Tongue (tissue), 2 donors: Measurements from ENCODE around the gene XPNPEP1. TPM values are rescaled to one million over a fixed set of nuclear protein-coding genes. Genes with fewer than 3 reads are reported as not detected.

Experiments
- DNase-seq: peaks from one replicate; pipeline ENCODE4 v3.0.0-alpha.2; 2015
- total RNA-seq: library from RNA; depleted of rRNA; stranded (reverse); fragments of >200 nt; gene quantifications from one replicate; pipeline ENCODE4 v1.2.3, GENCODE V29; 2014

XPNPEP1 gene
- total RNA-seq, 1 donor from 2014 or later = 68.7 TPM

- no peak for DNase-seq
These were observed 59.5 kb downstream of the XPNPEP1 start for GRCh38 chr10:109863775-109864174.

GRCh38 chr10:109862738-109863137 is 60.6 kb downstream of the XPNPEP1 start:
- DNase-seq = no peak

- no peak for DNase-seq
These were observed 61.3 kb downstream of the XPNPEP1 start for GRCh38 chr10:109862041-109862440.

DNA sequence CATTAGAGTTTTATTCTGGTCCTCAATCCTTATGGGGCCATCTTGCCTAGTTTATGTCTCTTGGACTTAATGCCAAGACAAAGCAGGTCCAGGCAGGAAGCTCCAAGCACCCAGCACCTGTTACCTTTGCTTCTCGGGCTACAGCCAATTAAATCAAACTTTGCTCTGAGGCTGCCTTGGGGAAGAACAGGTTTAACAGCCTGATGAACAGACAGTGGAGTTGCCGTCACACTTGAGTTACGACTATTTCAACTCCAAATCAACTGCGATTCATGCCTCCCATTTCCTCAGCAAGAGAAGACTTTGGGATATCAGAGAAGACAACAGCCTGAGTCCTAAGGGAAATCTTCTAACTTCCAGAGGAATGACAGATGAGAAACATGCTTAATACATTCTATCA is 62.2 kb downstream of the XPNPEP1 start:
- peak; percentile 34 for DNase-seq

DNA sequence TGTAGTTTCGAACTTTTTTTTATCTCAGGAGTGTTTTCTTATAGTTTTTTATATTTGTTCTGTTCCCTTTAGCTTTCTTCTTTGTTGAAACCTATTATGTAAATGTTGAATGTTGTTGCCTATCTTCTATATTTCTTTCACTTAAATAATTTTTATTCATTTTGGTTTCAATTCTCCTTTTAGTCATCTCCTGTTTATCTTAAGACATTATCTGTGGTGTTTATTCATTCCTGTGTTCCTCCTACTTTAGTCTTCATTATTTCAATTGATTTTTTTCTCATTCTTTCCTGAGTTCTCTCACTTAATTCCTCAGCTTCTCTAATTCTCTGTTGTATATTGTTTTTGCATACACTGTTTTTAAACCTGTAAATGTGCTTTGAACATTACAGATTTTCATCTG is 64.1 kb downstream of the XPNPEP1 start:
- no peak for DNase-seq

DNA sequence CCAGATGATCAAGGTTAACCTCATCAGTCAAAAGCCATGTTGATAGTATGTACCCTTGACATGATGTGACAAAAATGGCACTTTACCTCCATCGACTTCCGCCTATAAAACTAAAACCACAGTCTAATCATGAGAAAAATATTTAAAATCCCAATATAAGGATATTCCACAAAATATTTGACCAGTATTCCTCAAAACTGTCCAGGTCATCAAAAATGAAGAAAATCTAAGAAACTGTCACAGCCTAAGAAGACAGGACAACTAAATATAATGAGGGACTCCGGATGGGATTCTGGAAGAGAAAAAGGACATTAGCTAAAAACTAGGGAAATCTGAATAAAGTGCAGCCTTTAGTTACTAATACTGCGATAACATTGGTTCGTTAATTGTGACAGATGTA is 67.6 kb downstream of the XPNPEP1 start:
- DNase-seq = no peak

GRCh38 chr10:109853921-109854320 is 69.4 kb downstream of the XPNPEP1 start:
- DNase-seq = no peak

- peak; percentile 91 for DNase-seq
These were observed 70.8 kb downstream of the XPNPEP1 start for GRCh38 chr10:109852475-109853037.

DNA sequence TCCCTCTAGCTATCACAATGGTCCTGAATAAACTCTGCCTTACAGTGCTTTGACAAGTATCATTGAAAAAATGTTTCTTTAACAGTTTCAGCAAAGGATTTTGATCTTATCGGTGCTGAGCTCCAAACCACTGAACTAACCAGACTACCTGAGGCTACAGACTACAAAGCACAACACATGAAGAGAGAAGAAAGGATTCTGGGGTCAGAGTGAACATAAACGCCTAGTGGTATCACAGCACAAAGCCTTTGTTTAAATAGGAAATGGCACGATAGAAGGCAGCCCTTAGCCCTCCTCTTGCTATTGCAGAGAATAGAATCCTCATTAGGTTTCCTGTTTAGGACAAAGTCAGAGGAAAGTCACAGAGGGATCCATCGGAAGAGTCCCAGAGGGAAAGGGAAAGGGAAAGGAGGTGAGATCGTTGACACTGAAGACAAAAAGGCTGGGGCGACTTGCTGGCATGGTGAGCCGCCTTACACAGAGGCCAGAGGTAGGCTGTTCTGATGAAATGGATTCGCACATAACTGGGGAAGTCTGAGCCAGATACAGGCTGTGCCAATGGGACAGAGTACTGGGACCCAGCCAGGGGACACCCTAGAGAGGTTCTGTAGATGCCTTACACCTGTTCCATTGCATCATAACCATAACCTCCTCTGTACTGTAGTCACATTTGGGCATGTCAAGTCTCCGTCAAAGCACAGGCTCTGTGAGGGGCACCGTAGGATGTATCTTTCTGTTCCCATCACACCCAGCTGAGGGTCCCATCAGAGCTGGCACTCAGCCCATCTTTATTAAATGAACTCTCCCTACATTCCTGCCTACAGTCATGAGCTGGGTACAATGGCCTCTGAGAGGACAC is 71.5 kb downstream of the XPNPEP1 start:
- no peak for DNase-seq

GRCh38 chr10:109846832-109847231 is 76.5 kb downstream of the XPNPEP1 start:
- DNase-seq = no peak

GRCh38 chr10:109845308-109845707 is 78.0 kb downstream of the XPNPEP1 start:
- DNase-seq = no peak

DNA sequence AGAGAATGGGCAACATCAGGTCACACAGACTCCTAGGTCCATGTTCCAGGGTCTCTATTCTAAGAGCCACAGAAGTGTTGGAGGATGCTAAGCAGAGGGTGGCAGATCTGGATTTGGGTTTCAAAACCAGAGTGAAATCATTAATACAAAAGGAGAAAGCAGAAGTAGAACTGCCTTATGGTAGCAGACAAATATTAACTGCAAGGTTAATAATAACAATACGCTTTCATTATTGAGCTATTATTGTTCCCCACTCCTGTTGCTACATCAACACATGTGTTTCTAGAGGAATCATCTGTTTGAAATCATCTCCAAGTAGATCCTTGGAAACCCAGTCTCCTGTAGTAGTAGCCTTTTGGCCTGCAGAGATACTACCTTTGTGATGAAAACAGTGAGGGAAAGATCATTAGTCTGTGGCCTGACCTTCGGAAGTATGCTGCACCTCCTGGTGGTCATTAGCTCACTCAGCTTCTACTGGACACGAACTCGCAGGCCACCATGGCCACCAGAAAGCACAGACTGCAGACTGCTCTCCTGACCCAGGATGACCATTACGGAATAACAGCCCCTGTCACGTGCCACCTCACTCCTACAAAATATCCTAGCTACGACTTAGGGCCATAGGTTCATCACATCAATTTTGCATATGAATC is 84.6 kb downstream of the XPNPEP1 start:
- no peak for DNase-seq

DNA sequence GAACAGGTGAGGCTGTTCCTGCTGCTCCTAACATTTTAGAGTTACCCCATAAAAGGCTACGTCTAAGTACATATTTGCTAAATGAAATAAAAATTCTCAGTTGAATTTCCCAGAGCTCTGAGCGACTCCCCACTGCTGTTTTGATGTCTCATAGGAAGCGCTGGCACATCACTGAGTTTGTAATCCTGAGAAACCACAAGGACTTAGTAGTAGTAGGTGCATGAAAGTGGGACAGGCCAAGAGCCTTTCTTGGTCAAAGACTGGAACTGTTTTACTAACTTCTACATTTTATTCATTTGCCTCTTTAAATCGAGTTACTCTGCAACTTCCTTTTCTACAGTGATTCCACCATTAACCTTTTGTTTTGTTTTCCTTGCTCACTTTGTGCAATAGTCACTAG is 85.9 kb downstream of the XPNPEP1 start:
- no peak for DNase-seq

- DNase-seq = no peak
These were observed 88.1 kb downstream of the XPNPEP1 start for GRCh38 chr10:109835257-109835656.

DNA sequence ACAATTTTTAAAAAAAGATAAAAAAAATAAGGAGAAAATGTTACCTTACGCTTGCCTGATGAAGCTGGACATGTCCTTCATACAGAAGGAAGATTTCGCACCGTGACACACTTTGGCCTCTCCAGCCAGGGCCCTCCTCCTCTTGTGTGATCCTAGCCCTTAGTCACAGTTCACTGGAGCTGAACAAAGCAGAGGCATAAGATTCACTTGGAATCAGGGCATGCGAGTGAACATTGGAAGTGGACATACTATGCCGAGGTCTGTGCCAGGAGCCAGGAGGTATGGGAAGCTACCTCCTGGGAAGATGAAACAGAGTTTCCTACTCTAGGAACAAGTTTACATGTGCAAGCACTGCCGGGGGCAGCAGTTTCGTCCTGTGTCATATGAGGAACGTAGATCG is 91.5 kb downstream of the XPNPEP1 start:
- DNase-seq = no peak

DNA sequence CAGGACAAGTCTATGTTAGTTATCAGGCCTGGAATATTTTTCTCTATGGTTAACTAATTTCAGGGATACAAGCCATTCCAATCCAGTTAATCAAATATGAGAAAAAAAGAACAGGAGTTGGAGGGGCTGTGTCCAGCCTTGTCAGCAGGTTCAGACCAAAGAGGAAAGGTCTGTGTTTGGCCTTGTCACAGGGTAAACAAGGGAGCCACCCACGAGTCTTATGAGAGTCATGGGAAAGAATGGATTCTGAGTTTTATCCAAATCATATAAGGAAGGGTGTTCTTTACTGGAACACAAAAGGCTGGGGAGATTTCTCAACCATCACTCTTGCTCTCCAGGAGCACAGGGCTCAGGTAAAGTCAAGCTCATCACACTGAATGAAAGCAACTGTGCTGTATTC is 99.1 kb downstream of the XPNPEP1 start:
- DNase-seq = no peak

DNA sequence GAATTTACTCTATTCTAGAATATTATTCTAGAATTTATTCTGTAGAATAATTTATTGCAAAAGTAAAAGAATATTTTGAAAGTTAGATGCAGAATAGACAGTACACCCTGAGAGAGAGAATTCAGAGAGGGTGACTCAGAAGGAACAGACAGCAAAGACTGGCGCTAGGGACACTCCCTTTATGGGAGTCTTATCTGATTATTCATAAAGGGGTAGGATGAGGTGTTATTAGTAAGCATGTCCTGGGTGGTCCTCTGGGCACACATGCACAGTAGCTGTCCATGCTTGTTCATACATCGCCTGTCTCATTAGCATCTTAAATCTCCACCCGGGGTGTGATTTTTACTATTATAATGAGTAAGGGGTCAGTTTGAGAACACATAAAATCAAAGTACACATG is 100.1 kb downstream of the XPNPEP1 start:
- DNase-seq = no peak

DNA sequence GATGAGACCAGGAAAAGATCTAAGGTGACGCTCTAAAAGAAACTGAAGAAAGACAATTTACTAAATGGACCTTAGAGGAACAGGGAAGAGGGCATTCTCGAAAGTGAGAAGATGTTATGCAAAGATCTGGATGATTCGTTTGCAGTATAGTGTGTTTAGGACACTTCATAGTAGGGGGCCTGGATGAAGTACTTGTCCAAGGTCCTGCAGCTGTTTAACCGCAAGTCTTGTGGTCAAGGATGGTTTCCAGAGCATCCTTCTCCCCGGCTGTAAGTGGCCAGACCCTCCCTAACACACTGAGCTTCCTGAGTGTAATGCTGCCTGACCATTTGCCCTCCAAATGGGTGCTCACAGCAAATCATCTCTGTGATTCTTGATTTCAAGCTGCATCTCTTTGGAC is 101.6 kb downstream of the XPNPEP1 start:
- DNase-seq = no peak

DNA sequence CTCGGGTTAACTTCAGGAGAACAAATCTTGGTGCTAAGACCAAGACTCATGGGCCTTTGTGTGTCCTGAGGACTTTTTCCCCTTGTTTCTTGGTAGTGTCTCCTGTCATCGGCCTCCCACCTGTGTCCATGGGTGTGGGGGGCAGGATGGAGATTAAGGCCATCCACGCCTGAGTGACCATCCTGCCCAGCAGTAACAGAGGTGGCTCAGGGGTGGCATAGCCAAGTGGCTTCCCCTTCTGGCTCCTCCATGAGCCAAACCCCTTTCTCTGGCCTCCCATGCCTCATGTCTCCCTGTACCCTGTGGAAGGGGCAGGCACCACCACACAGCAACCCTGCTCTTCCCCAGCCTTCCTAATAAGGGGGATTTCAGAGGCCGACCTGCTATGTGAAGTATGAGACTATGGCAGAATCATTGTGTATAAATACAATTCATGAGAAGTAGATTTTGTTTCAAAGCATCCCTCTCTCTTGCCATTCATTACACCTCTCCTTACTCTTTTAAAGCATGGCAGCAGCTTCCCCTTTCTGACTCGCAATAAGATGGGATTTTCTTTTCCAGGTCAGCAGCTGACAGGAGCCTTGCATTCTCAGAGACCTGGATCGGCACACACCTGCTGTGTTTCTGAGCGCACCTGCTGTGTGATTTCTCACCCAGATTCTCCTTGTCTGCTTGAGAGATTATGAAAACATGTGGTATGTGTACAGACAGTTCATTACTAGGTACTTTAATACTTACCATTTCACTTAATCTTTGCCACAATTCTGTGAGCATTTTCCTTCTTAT is 102.5 kb downstream of the XPNPEP1 start:
- DNase-seq = no peak

DNA sequence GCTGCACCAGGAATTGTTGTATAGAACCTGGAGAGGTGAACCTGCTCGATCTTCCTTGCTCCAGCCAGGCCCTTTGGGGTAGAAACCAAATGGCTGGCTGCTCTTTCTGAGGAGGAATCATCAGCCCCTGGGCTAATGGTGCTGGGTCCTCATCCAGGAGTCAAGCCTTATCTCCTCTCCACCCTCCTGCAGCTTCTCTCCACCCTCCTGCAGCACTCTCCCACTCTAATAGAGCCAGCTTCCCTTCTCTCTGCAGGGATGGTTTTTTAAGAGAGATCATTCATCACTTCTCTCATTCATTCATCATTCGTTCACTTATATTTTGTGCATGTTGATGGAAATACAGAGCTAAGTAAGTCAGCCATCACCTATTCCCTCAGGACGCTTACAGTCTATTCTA is 103.5 kb downstream of the XPNPEP1 start:
- no peak for DNase-seq
